ENCODE data around the gene PTBP3. TPM values are rescaled to one million over a fixed set of nuclear protein-coding genes. Genes with fewer than 3 reads are reported as not detected.
"Not testable (repeated sequence)": the region's sequence is repeated elsewhere in the genome, so short reads cannot be mapped to it uniquely, and the experiment has no call there.

PTBP3 gene
- polyA plus RNA-seq, 1 experiment: 34.8 TPM

GRCh38 chr9:112194969-112195431, 138.4 kb downstream of the PTBP3 start:
- H3K27ac ChIP-seq (ENCODE audit: low read depth, low read length): no peak overlapping the region
- ChIA-PET POLR2A (no interaction called here), CTCF (interaction anchor here (2.0 kb wide), 1 partner anchor 10 kb away, joined by 4 read pairs; no protein-coding TSS in a partner anchor)
- peak; percentile 23 for DNase-seq (ENCODE audit: low read depth, low spot score)
- H3K27me3 ChIP-seq (ENCODE audit: control insufficient read depth, insufficient read depth, low read length): no peaks in the 10 kb centered on the region
- no peaks in the 10 kb centered on the region for H3K9me3 ChIP-seq (ENCODE audit: control insufficient read depth, insufficient read depth, low read length)
- no peak for TF ChIP-seq CTCF (IDR thresholded peaks at IDR 0.05; ENCODE audit: low read depth, low read length)
- H3K4me3 ChIP-seq (ENCODE audit: low read depth, low read length): no peak overlapping the region

- TF ChIP-seq CTCF (IDR thresholded peaks at IDR 0.05; ENCODE audit: low read depth, low read length): no peak
- POLR2A ChIA-PET: no interaction called here
- no peak overlapping the region for H3K27ac ChIP-seq (ENCODE audit: low read depth, low read length)
- H3K4me3 ChIP-seq (ENCODE audit: low read depth, low read length): no peak overlapping the region
- DNase-seq (ENCODE audit: low read depth, low spot score): no peak
- CTCF ChIA-PET: interaction anchor here (2.0 kb wide), 1 partner anchor 9 kb away, joined by 4 read pairs; no protein-coding TSS in a partner anchor
- no peaks in the 10 kb centered on the region for H3K9me3 ChIP-seq (ENCODE audit: control insufficient read depth, insufficient read depth, low read length)
- H3K27me3 ChIP-seq (ENCODE audit: control insufficient read depth, insufficient read depth, low read length): no peaks in the 10 kb centered on the region
These were observed 139.7 kb downstream of the PTBP3 start for GRCh38 chr9:112193572-112194288.

- DNase-seq (ENCODE audit: low read depth, low spot score); CTCF ChIA-PET; H3K27ac ChIP-seq (ENCODE audit: low read depth, low read length); H3K9me3 ChIP-seq (ENCODE audit: control insufficient read depth, insufficient read depth, low read length); H3K4me3 ChIP-seq (ENCODE audit: low read depth, low read length); POLR2A ChIA-PET; H3K27me3 ChIP-seq (ENCODE audit: control insufficient read depth, insufficient read depth, low read length): not testable (repeated sequence)
These were observed 143.1 kb downstream of the PTBP3 start for GRCh38 chr9:112190320-112190719.

- no peak for DNase-seq (ENCODE audit: low read depth, low spot score)
- Histone ChIP-seq H3K4me3 (ENCODE audit: low read depth, low read length) (no peak overlapping the region), H3K9me3 (ENCODE audit: control insufficient read depth, insufficient read depth, low read length) (no peaks in the 10 kb centered on the region), H3K27me3 (ENCODE audit: control insufficient read depth, insufficient read depth, low read length) (no peaks in the 10 kb centered on the region), H3K27ac (ENCODE audit: low read depth, low read length) (no peak overlapping the region)
- no peak for TF ChIP-seq CTCF (IDR thresholded peaks at IDR 0.05; ENCODE audit: low read depth, low read length)
- ChIA-PET POLR2A (interaction anchor here (0.5 kb wide), 1 partner anchor 86 kb away, joined by 3 read pairs; no protein-coding TSS in a partner anchor), CTCF (interaction anchor here (1.1 kb wide), 1 partner anchor 91 kb away, joined by 3 read pairs; no protein-coding TSS in a partner anchor)
These were observed 144.5 kb downstream of the PTBP3 start for GRCh38 chr9:112188884-112189283.

GRCh38 chr9:112187404-112187803, 146.0 kb downstream of the PTBP3 start:
- DNase-seq (ENCODE audit: low read depth, low spot score): no peak
- Histone ChIP-seq H3K4me3 (ENCODE audit: low read depth, low read length) (no peak overlapping the region), H3K27ac (ENCODE audit: low read depth, low read length) (no peak overlapping the region), H3K27me3 (ENCODE audit: control insufficient read depth, insufficient read depth, low read length) (no peaks in the 10 kb centered on the region), H3K9me3 (ENCODE audit: control insufficient read depth, insufficient read depth, low read length) (no peaks in the 10 kb centered on the region)
- CTCF ChIA-PET: no interaction called here
- no peak for TF ChIP-seq CTCF (IDR thresholded peaks at IDR 0.05; ENCODE audit: low read depth, low read length)
- POLR2A ChIA-PET: no interaction called here
